ENCODE data around the gene PPIE. TPM values are rescaled to one million over a fixed set of nuclear protein-coding genes. Genes with fewer than 3 reads are reported as not detected.

PPIE gene
- total and polyA plus RNA-seq, 2 of the 4 experiments (the other 2 are of a cell fraction) = 40.9 to 68.1 TPM

DNA sequence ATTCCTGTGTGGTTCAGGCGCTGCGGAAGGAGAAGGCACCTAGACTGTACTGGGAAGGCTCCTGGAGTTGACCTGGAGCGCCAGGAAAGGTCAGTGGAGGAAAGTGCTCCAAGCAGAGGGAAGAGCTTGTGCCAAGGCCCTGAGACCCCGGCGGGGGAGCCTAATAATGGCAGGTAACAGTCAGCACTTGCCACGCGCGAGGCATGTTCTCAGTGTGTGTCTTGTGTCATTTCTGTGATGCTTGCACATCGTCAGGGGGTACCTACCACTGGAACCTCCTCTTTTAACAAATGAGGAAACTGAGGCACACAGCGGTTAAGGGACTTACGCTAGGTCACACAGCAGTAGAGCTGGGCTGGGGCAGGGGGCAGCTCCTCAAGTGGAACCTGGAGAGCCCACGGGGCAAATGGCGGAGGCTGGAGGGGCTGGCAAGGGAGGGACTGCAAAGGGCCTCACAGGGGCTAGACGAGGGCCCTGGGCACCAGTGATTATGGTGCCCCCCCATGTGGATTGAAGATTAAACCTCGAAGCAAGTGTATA, 51.0 kb downstream of the PPIE start:
- 41% methylated on average over 7 of the region's 15 CpGs; no CpG with 5 or more reads in 1 of the 2 experiments for WGBS, 2 experiments (ENCODE audit: extremely low coverage in 2 of 2, insufficient read length in 1 of 2)
- H3K79me1 ChIP-seq (ENCODE audit: low read depth in 1 of 2, low read length in 2 of 2) = no peaks in the 10 kb centered on the region

More for the DNA sequence above, 51.0 kb downstream of the PPIE start:
- dilution Hi-C loops (cut with HindIII; ENCODE audit: low sequenced_read_pairs, unreplicated experiment) (no loop called here), intact Hi-C loops (cut with micrococcal nuclease) (no loop called here), in situ Hi-C loops (cut with MboI; ENCODE audit: low sequenced_read_pairs) (loop anchor here (5.0 kb wide), 1 partner anchor 297 kb away; the partner anchor contains the start of gene BMP8A)
- H2BK15ac ChIP-seq (ENCODE audit: low read depth, low read length) = no peak overlapping the region
- no peaks in the 10 kb centered on the region for H4K20me1 ChIP-seq (ENCODE audit: insufficient read depth, low read length)
- H3K4me2 ChIP-seq (ENCODE audit: low read depth, low read length) = no peak overlapping the region
- no peak for ATAC-seq (ENCODE audit: low read depth)
- no peak overlapping the region for H4K91ac ChIP-seq (ENCODE audit: insufficient read depth, low read depth, low read length)
- no peaks in the 10 kb centered on the region for H3K9me3 ChIP-seq (ENCODE audit: control insufficient read depth, insufficient read depth, low read length)
- H2AFZ ChIP-seq (replicated peaks; ENCODE audit: low read length, poor library complexity) = no peak overlapping the region
- no peak overlapping the region for H2BK20ac ChIP-seq (ENCODE audit: low read depth, low read length)
- no peak overlapping the region for H3K27ac ChIP-seq (ENCODE audit: insufficient read depth, low read length)
- no peak overlapping the region for H4K8ac ChIP-seq (ENCODE audit: low read depth in 2 of 2, low read length in 2 of 2)
- no peak overlapping the region for H3K9ac ChIP-seq (ENCODE audit: low read depth, low read length)
- peaks cover 1% of the 10 kb centered on the region; the same call in 1 of the 2 replicates for H3K4me1 ChIP-seq (ENCODE audit: control insufficient read depth, insufficient read depth, low read length)
- no peak overlapping the region for H2AK9ac ChIP-seq (replicated peaks; ENCODE audit: low read depth, low read length, poor library complexity)
- POLR2A ChIA-PET (ENCODE audit: unreplicated experiment) = no interaction called here
- H3K36me3 ChIP-seq (ENCODE audit: control insufficient read depth, insufficient read depth, low read length) = no peaks in the 10 kb centered on the region
- H2BK120ac ChIP-seq (ENCODE audit: low read depth, low read length) = no peak overlapping the region
- CTCF ChIA-PET = interaction anchor here (1.5 kb wide), 1 partner anchor 10 kb away, joined by 3 read pairs; no protein-coding TSS in a partner anchor
- H3K23ac ChIP-seq (ENCODE audit: low read depth, low read length) = no peak overlapping the region
- H3K9me1 ChIP-seq (ENCODE audit: insufficient read depth, low read length) = no peaks in the 10 kb centered on the region
- no peak overlapping the region for H3K4ac ChIP-seq (ENCODE audit: low read depth, low read length)
- no peak overlapping the region for H2AK5ac ChIP-seq (ENCODE audit: low read depth, low read length)
- no TSS peak for BruUV-seq (replicated peaks)
- H3K14ac ChIP-seq (replicated peaks; ENCODE audit: low read depth, low read length) = no peak overlapping the region
- H3K18ac ChIP-seq (ENCODE audit: low read depth, low read length) = no peak overlapping the region
- H3K56ac ChIP-seq (ENCODE audit: extremely low read depth, insufficient read depth, low read length) = no peak overlapping the region
- no peak for DNase-seq
- no peak for TF ChIP-seq RCOR1 (IDR thresholded peaks at IDR 0.05; ENCODE audit: insufficient replicate concordance, low read length)
- TF ChIP-seq CEBPB (IDR thresholded peaks at IDR 0.05; ENCODE audit: low read depth, low read length) = no peak
- TF ChIP-seq RFX5 (IDR thresholded peaks at IDR 0.05; ENCODE audit: low read depth, low read length) = no peak
- TF ChIP-seq, protein P1, sequence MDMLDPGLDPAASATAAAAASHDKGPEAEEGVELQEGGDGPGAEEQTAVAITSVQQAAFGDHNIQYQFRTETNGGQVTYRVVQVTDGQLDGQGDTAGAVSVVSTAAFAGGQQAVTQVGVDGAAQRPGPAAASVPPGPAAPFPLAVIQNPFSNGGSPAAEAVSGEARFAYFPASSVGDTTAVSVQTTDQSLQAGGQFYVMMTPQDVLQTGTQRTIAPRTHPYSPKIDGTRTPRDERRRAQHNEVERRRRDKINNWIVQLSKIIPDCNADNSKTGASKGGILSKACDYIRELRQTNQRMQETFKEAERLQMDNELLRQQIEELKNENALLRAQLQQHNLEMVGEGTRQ (IDR thresholded peaks at IDR 0.05; ENCODE audit: low read depth, low read length) = no peak
- TF ChIP-seq NFE2L2 (IDR thresholded peaks at IDR 0.05; ENCODE audit: low read depth, low read length) = no peak
- TF ChIP-seq MAFK (IDR thresholded peaks at IDR 0.05; ENCODE audit: low read depth, low read length) = no peak
- TF ChIP-seq MAZ (IDR thresholded peaks at IDR 0.05; ENCODE audit: borderline replicate concordance, low read depth, low read length) = no peak
- no peak for TF ChIP-seq RAD21 (IDR thresholded peaks at IDR 0.05; ENCODE audit: low read length)
- TF ChIP-seq MXI1 (IDR thresholded peaks at IDR 0.05; ENCODE audit: borderline replicate concordance, low read depth, low read length) = no peak
- TF ChIP-seq, protein P2, sequence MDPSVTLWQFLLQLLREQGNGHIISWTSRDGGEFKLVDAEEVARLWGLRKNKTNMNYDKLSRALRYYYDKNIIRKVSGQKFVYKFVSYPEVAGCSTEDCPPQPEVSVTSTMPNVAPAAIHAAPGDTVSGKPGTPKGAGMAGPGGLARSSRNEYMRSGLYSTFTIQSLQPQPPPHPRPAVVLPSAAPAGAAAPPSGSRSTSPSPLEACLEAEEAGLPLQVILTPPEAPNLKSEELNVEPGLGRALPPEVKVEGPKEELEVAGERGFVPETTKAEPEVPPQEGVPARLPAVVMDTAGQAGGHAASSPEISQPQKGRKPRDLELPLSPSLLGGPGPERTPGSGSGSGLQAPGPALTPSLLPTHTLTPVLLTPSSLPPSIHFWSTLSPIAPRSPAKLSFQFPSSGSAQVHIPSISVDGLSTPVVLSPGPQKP (IDR thresholded peaks at IDR 0.05; ENCODE audit: borderline replicate concordance, low read depth, low read length) = no peak
- TF ChIP-seq, protein P3, sequence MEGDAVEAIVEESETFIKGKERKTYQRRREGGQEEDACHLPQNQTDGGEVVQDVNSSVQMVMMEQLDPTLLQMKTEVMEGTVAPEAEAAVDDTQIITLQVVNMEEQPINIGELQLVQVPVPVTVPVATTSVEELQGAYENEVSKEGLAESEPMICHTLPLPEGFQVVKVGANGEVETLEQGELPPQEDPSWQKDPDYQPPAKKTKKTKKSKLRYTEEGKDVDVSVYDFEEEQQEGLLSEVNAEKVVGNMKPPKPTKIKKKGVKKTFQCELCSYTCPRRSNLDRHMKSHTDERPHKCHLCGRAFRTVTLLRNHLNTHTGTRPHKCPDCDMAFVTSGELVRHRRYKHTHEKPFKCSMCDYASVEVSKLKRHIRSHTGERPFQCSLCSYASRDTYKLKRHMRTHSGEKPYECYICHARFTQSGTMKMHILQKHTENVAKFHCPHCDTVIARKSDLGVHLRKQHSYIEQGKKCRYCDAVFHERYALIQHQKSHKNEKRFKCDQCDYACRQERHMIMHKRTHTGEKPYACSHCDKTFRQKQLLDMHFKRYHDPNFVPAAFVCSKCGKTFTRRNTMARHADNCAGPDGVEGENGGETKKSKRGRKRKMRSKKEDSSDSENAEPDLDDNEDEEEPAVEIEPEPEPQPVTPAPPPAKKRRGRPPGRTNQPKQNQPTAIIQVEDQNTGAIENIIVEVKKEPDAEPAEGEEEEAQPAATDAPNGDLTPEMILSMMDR (conservative IDR thresholded peaks at IDR 0.05; ENCODE audit: low read depth, low read length) = no peak
- TF ChIP-seq POLR2A (IDR thresholded peaks at IDR 0.05; ENCODE audit: low read depth, low read length) = no peak
- no peak for TF ChIP-seq SMC3 (IDR thresholded peaks at IDR 0.05; ENCODE audit: low read depth, low read length)
- no peak for TF ChIP-seq FOS (IDR thresholded peaks at IDR 0.05; ENCODE audit: low read depth, low read length)
- no peak for TF ChIP-seq BHLHE40 (IDR thresholded peaks at IDR 0.05; ENCODE audit: low read depth, low read length)
- H3K4me3 ChIP-seq (ENCODE audit: insufficient read depth, low read depth, low read length) = no peak overlapping the region
- H2BK5ac ChIP-seq (ENCODE audit: low read depth, low read length, poor library complexity, severe bottlenecking) = no peak overlapping the region
- H4K5ac ChIP-seq (ENCODE audit: low read depth, low read length) = no peak overlapping the region
- H3K27me3 ChIP-seq (ENCODE audit: control insufficient read depth, insufficient read depth, low read length) = peaks cover 56% of the 10 kb centered on the region

Data from IMR-90 (cell line).